Daoy (cell line): ENCODE measurements around the gene ZDHHC14. TPM values are rescaled to one million over a fixed set of nuclear protein-coding genes. Genes with fewer than 3 reads are reported as not detected.
"Not testable (repeated sequence)": the region's sequence is repeated elsewhere in the genome, so short reads cannot be mapped to it uniquely, and the experiment has no call there.

Source experiments
- DNase-seq: peaks from one replicate; pipeline ENCODE4 v3.0.0-alpha.2; 2015; ENCODE audit warnings: low read depth
- total RNA-seq: library from RNA; depleted of rRNA; stranded (reverse); fragments of >200 nt; shearing (Covaris generic); gene quantifications from 2 replicates; pipeline ENCODE4 v1.2.3, GENCODE V29; 2014

ZDHHC14 gene
- total RNA-seq, 1 experiment from 2014 or later = 12.2 TPM

- no peak for DNase-seq
Observed at GRCh38 chr6:157380458-157380778, 572 bp upstream of the ZDHHC14 start.

- DNase-seq = peak; percentile 81
Observed at GRCh38 chr6:157381631-157382621, 936 bp downstream of the ZDHHC14 start.

- DNase-seq = no peak
Observed at GRCh38 chr6:157382821-157383220, 1.8 kb downstream of the ZDHHC14 start.

GRCh38 chr6:157383471-157383870, 2.5 kb downstream of the ZDHHC14 start:
- no peak for DNase-seq

- DNase-seq = not testable (repeated sequence)
Observed at GRCh38 chr6:157384962-157385361, 4.0 kb downstream of the ZDHHC14 start.

GRCh38 chr6:157385482-157385881, 4.5 kb downstream of the ZDHHC14 start:
- peak; percentile 30 for DNase-seq

GRCh38 chr6:157386023-157386422, 5.0 kb downstream of the ZDHHC14 start:
- DNase-seq = no peak

- no peak for DNase-seq
Observed at GRCh38 chr6:157386454-157386853, 5.5 kb downstream of the ZDHHC14 start.

- no peak for DNase-seq
Observed at GRCh38 chr6:157388924-157389323, 7.9 kb downstream of the ZDHHC14 start.

- no peak for DNase-seq
Observed at GRCh38 chr6:157390273-157391060, 9.5 kb downstream of the ZDHHC14 start.

- DNase-seq = no peak
Observed at GRCh38 chr6:157392927-157393668, 12.1 kb downstream of the ZDHHC14 start.

GRCh38 chr6:157393669-157394327, 12.8 kb downstream of the ZDHHC14 start:
- DNase-seq = no peak

GRCh38 chr6:157395199-157395598, 14.2 kb downstream of the ZDHHC14 start:
- not testable (repeated sequence) for DNase-seq

- no peak for DNase-seq
Observed at GRCh38 chr6:157396026-157396425, 15.0 kb downstream of the ZDHHC14 start.

GRCh38 chr6:157397660-157398059, 16.7 kb downstream of the ZDHHC14 start:
- no peak for DNase-seq

GRCh38 chr6:157398151-157398550, 17.2 kb downstream of the ZDHHC14 start:
- no peak for DNase-seq

- DNase-seq = no peak
Observed at GRCh38 chr6:157400676-157401075, 19.7 kb downstream of the ZDHHC14 start.

- DNase-seq = no peak
Observed at GRCh38 chr6:157401734-157402338, 20.8 kb downstream of the ZDHHC14 start.

GRCh38 chr6:157402996-157403685, 22.2 kb downstream of the ZDHHC14 start:
- no peak for DNase-seq

GRCh38 chr6:157403686-157404051, 22.7 kb downstream of the ZDHHC14 start:
- DNase-seq = no peak
